WI38 (cell line): ENCODE measurements around the gene SLC6A12.

Experiments
- H3K4me3 ChIP-seq: 2 replicates; pipeline ENCODE4 v1.5.1; 2011; ENCODE audit warnings: low read depth, mild to moderate bottlenecking, control low read depth, low read length
- CTCF ChIP-seq: IDR thresholded peaks from 2 replicates; pipeline ENCODE4 v1.5.1; 2012; ENCODE audit warnings: low read depth, mild to moderate bottlenecking, control low read depth, low read length

The SLC6A12 gene

GRCh38 chr12:234891-235415 lies 21.0 kb upstream of the SLC6A12 start:
- H3K4me3 ChIP-seq = no peak overlapping the region
- TF ChIP-seq CTCF = no peak

GRCh38 chr12:234019-234418 lies 20.1 kb upstream of the SLC6A12 start:
- TF ChIP-seq CTCF = no peak
- no peak overlapping the region for H3K4me3 ChIP-seq

GRCh38 chr12:233615-233968 lies 19.6 kb upstream of the SLC6A12 start:
- H3K4me3 ChIP-seq = no peak overlapping the region
- TF ChIP-seq CTCF = no peak

GRCh38 chr12:232731-233614 lies 19.0 kb upstream of the SLC6A12 start:
- H3K4me3 ChIP-seq = no peak overlapping the region
- no peak for TF ChIP-seq CTCF

- no peak for TF ChIP-seq CTCF
- no peak overlapping the region for H3K4me3 ChIP-seq
Observed at GRCh38 chr12:230925-231671, 17.1 kb upstream of the SLC6A12 start.

GRCh38 chr12:229441-230191 lies 15.7 kb upstream of the SLC6A12 start:
- H3K4me3 ChIP-seq = no peak overlapping the region
- no peak for TF ChIP-seq CTCF
